Testis (tissue), 2 donors: Measurements from ENCODE around the gene EFCAB7.

Source experiments
- CTCF ChIP-seq, 3 experiments: fragments of 450-650 bp in 2 of 3; fragments of 200-600 bp in 1 of 3; sonication (generic) in 1 of 3; IDR thresholded peaks; one replicate each; pipeline ENCODE4 v1.5.1; 2016 to 2019; ENCODE audit warnings: antibody characterized with exemption in 3 of 3, mild to moderate bottlenecking in 2 of 3, moderate library complexity in 1 of 3
- POLR2A ChIP-seq: fragments of 450-650 bp; IDR thresholded peaks from one replicate; pipeline ENCODE4 v1.6.1; 2017; ENCODE audit warnings: antibody characterized with exemption, mild to moderate bottlenecking, moderate library complexity

- TF ChIP-seq CTCF (IDR thresholded peaks at IDR 0.05) (no peak), POLR2A (no peak)
Measured at GRCh38 chr1:63599799-63600198, 76.5 kb downstream of the EFCAB7 start.
